Measurements from ENCODE around the gene RCAN1.

Gene RCAN1

DNA sequence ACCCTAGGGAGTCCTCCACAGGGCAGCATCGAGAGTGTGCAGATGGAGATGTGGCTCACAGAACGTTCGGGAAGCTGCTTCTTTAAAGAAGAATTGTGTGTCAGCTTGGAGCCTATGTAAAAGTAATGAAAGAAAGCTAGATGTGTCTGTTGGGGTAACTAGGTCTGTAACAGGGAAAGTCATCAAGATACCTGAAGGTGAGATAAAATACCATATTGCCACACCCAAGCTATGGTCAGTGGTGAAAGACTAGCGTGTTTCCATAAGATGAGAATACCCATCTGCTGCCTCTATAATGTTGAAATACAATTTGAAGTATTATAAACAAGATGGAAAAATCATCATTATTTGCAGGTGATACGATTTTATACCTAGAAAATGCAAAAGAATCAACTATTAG lies 17.5 kb downstream of the RCAN1 start:
- Histone ChIP-seq H3K27me3 (ENCODE audit: low read depth, low read length) (0 out of 2 replicates have a peak, but pooled peaks cover 6% of the 10 kb centered on the region), H3K4me2 (ENCODE audit: low read length) (no peak overlapping the region), H3K4me1 (ENCODE audit: low read length) (no peaks in the 10 kb centered on the region), H4K20me1 (ENCODE audit: insufficient read depth, low read length) (no peaks in the 10 kb centered on the region), H3K9ac (ENCODE audit: low read length) (no peak overlapping the region), H3K36me3 (replicated peaks; ENCODE audit: low read depth, low read length) (no peaks in the 10 kb centered on the region), H3K79me2 (ENCODE audit: low read length) (no peaks in the 10 kb centered on the region), H2AFZ (ENCODE audit: low read depth, low read length) (no peak overlapping the region), H3K9me3 (ENCODE audit: insufficient read depth, low read length) (no peaks in the 10 kb centered on the region), H3K27ac (ENCODE audit: low read length) (no peak overlapping the region), H3K4me3 (ENCODE audit: low read length) (no peak overlapping the region)
- TF ChIP-seq EZH2phosphoT487 (IDR thresholded peaks at IDR 0.05; ENCODE audit: low read depth), result no peak
- TF ChIP-seq, protein P1, sequence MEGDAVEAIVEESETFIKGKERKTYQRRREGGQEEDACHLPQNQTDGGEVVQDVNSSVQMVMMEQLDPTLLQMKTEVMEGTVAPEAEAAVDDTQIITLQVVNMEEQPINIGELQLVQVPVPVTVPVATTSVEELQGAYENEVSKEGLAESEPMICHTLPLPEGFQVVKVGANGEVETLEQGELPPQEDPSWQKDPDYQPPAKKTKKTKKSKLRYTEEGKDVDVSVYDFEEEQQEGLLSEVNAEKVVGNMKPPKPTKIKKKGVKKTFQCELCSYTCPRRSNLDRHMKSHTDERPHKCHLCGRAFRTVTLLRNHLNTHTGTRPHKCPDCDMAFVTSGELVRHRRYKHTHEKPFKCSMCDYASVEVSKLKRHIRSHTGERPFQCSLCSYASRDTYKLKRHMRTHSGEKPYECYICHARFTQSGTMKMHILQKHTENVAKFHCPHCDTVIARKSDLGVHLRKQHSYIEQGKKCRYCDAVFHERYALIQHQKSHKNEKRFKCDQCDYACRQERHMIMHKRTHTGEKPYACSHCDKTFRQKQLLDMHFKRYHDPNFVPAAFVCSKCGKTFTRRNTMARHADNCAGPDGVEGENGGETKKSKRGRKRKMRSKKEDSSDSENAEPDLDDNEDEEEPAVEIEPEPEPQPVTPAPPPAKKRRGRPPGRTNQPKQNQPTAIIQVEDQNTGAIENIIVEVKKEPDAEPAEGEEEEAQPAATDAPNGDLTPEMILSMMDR (IDR thresholded peaks at IDR 0.05; ENCODE audit: low read depth, low read length), result no peak

DNA sequence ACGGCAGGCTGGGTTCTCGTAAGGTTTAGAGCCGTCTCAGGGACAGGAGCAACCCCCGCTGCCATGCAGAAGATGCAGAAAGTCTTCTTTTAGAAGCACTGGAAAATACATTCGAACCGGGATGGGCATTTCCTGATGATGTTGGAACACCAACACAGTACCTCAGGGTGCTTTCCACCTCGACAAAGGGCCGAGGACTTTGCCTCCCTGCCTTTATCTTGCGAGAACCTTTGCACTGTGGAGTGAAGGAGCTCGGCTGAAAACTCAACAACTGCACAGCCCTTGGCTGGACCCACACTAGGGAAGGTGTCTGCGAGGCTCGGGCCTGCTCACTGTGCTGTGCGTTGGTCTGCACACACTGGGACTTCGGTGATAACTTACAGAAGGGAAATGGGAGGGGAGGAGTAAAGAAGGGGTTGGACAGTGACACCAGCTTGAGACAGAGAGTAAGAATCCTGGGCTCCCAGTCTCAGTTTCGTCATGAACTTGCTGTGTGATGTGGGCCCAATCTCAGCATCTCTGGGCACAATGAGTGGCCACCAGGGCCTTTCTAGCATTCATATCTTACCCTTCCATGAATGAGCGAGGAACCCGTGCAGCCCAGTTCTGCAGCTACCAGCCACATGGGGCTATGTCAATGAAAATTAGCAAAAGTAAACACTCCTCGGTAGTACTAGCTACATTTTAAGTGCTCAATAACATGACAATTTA lies 18.2 kb downstream of the RCAN1 start:
- H2AFZ ChIP-seq (ENCODE audit: low read depth, low read length), result no peak overlapping the region
- H3K9me3 ChIP-seq (ENCODE audit: insufficient read depth, low read length), result no peaks in the 10 kb centered on the region
- no peaks in the 10 kb centered on the region for H3K79me2 ChIP-seq (ENCODE audit: low read length)
- TF ChIP-seq, protein P1 (IDR thresholded peaks at IDR 0.05; ENCODE audit: low read depth, low read length), result no peak
- no peak overlapping the region for H3K4me2 ChIP-seq (ENCODE audit: low read length)
- H3K27me3 ChIP-seq (ENCODE audit: low read depth, low read length), result 0 out of 2 replicates have a peak, but pooled peaks cover 6% of the 10 kb centered on the region
- H3K4me1 ChIP-seq (ENCODE audit: low read length), result no peaks in the 10 kb centered on the region
- no peak overlapping the region for H3K9ac ChIP-seq (ENCODE audit: low read length)
- H3K36me3 ChIP-seq (replicated peaks; ENCODE audit: low read depth, low read length), result no peaks in the 10 kb centered on the region
- no peaks in the 10 kb centered on the region for H4K20me1 ChIP-seq (ENCODE audit: insufficient read depth, low read length)
- no peak overlapping the region for H3K4me3 ChIP-seq (ENCODE audit: low read length)
- H3K27ac ChIP-seq (ENCODE audit: low read length), result no peak overlapping the region

GRCh38 chr21:34595457-34595856 lies 19.5 kb downstream of the RCAN1 start:
- Histone ChIP-seq H3K4me1 (ENCODE audit: low read length) (no peaks in the 10 kb centered on the region), H4K20me1 (ENCODE audit: insufficient read depth, low read length) (no peaks in the 10 kb centered on the region), H3K27me3 (ENCODE audit: low read depth, low read length) (0 out of 2 replicates have a peak, but pooled peaks cover 6% of the 10 kb centered on the region), H3K9ac (ENCODE audit: low read length) (no peak overlapping the region), H3K36me3 (replicated peaks; ENCODE audit: low read depth, low read length) (no peaks in the 10 kb centered on the region), H3K27ac (ENCODE audit: low read length) (no peak overlapping the region), H3K4me3 (ENCODE audit: low read length) (no peak overlapping the region), H3K9me3 (ENCODE audit: insufficient read depth, low read length) (no peaks in the 10 kb centered on the region), H3K79me2 (ENCODE audit: low read length) (no peaks in the 10 kb centered on the region), H2AFZ (ENCODE audit: low read depth, low read length) (no peak overlapping the region), H3K4me2 (ENCODE audit: low read length) (no peak overlapping the region)
- TF ChIP-seq, protein P1 (IDR thresholded peaks at IDR 0.05; ENCODE audit: low read depth, low read length), result no peak
- TF ChIP-seq EZH2phosphoT487 (IDR thresholded peaks at IDR 0.05; ENCODE audit: low read depth), result no peak

DNA sequence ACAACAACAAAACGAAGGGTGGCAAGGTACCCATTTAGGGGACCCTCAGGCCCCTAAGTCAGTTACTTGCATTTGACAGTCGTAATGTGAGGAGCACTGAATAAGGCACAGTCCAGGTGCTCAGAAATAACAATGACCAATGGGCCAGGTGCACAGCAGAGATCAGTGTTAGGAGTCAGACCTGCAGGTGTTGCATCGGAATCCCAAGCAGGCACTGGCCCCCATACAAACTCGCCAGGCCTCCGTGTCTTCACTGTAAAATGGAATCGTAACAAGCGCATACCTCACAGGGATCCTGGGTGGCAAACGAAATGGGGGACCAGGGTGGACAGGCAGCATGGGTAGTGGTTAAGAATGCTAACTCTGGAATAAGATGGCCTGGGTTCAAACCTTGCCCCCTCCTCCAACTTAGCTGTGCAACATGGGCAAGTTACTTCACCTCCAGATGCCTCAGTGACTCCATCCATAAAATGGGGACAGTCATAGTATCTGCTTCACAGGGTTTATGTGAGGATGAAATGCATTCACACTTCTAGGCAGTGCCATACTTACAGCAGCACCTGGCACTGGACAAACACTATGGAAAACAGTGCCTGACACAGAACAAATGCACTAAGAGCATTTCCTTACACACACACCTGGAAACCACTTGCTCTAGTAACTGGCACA lies 20.2 kb downstream of the RCAN1 start:
- Histone ChIP-seq H3K27me3 (ENCODE audit: low read depth, low read length) (0 out of 2 replicates have a peak, but pooled peaks cover under 1% of the 10 kb centered on the region), H3K4me2 (ENCODE audit: low read length) (no peak overlapping the region), H4K20me1 (ENCODE audit: insufficient read depth, low read length) (no peaks in the 10 kb centered on the region), H3K9ac (ENCODE audit: low read length) (no peak overlapping the region), H3K9me3 (ENCODE audit: insufficient read depth, low read length) (no peaks in the 10 kb centered on the region), H2AFZ (ENCODE audit: low read depth, low read length) (no peak overlapping the region), H3K4me3 (ENCODE audit: low read length) (no peak overlapping the region), H3K27ac (ENCODE audit: low read length) (no peak overlapping the region), H3K4me1 (ENCODE audit: low read length) (no peaks in the 10 kb centered on the region), H3K79me2 (ENCODE audit: low read length) (no peaks in the 10 kb centered on the region), H3K36me3 (replicated peaks; ENCODE audit: low read depth, low read length) (no peaks in the 10 kb centered on the region)
- no peak for TF ChIP-seq EZH2phosphoT487 (IDR thresholded peaks at IDR 0.05; ENCODE audit: low read depth)
- TF ChIP-seq, protein P1 (IDR thresholded peaks at IDR 0.05; ENCODE audit: low read depth, low read length), result no peak

Measured in OCI-LY3 (cell line).